Measurements from ENCODE around the gene TMBIM4.
A peak's percentile ranks its signal among the peaks of the same experiment; 100 is the strongest.

The TMBIM4 gene

GRCh38 chr12:66199831-66200509, 30.2 kb upstream of the TMBIM4 start:
- peak; percentile 37 for DNase-seq (ENCODE audit: low read depth)
- TF ChIP-seq, protein P1, sequence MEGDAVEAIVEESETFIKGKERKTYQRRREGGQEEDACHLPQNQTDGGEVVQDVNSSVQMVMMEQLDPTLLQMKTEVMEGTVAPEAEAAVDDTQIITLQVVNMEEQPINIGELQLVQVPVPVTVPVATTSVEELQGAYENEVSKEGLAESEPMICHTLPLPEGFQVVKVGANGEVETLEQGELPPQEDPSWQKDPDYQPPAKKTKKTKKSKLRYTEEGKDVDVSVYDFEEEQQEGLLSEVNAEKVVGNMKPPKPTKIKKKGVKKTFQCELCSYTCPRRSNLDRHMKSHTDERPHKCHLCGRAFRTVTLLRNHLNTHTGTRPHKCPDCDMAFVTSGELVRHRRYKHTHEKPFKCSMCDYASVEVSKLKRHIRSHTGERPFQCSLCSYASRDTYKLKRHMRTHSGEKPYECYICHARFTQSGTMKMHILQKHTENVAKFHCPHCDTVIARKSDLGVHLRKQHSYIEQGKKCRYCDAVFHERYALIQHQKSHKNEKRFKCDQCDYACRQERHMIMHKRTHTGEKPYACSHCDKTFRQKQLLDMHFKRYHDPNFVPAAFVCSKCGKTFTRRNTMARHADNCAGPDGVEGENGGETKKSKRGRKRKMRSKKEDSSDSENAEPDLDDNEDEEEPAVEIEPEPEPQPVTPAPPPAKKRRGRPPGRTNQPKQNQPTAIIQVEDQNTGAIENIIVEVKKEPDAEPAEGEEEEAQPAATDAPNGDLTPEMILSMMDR (conservative IDR thresholded peaks at IDR 0.05; ENCODE audit: low read depth, low read length) = no peak
- H3K4me3 ChIP-seq (ENCODE audit: low read depth, low read length) = no peak overlapping the region

DNA sequence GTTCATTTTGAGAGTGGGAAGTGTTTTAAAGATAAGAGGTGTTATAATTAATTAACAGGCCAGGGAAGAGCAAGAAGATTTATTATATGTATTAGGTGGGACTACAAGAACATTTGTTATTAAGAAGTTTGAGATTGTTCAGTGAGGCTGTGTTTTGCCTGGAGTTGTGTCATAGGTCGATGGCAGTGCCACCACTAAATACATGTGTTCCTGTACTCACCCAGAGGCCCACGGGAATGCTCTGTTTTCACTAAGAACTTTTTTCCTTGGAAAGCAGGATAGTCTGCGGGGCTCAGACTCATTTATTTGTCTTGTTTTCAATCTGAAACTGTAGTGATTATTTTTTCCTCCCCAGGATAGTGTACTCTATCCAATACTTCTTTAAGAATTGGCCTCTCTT, 29.3 kb upstream of the TMBIM4 start:
- no peak overlapping the region for H3K4me3 ChIP-seq (ENCODE audit: low read depth, low read length)
- DNase-seq (ENCODE audit: low read depth) = no peak
- TF ChIP-seq, protein P1 (conservative IDR thresholded peaks at IDR 0.05; ENCODE audit: low read depth, low read length) = no peak

DNA sequence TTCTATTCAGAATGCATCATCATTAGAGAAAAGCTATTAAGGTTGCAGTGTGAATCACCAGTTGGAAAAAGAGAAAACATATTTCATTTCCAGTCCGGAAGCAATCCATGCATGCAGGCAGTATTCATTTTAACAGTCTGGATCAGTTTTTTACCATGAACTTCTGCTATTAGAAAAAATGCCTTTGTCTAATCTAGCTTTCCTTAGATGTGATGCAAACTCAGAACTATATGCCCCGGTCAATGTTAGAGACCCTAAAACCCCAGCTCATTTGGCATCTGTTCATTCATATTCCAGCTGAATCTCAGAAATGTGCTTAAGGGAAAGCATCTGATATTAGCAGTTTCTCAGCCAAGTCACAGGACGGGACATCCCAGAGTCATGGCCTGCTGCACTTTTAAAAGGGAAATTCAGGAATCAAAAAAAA, 27.7 kb upstream of the TMBIM4 start:
- DNase-seq (ENCODE audit: low read depth) = peak; percentile 35
- H3K4me3 ChIP-seq (ENCODE audit: low read depth, low read length) = no peak overlapping the region
- TF ChIP-seq, protein P1 (conservative IDR thresholded peaks at IDR 0.05; ENCODE audit: low read depth, low read length) = no peak

GRCh38 chr12:66196806-66197205, 27.0 kb upstream of the TMBIM4 start:
- TF ChIP-seq, protein P1 (conservative IDR thresholded peaks at IDR 0.05; ENCODE audit: low read depth, low read length) = no peak
- no peak overlapping the region for H3K4me3 ChIP-seq (ENCODE audit: low read depth, low read length)
- peak; percentile 71 for DNase-seq (ENCODE audit: low read depth)

- no peak overlapping the region for H3K4me3 ChIP-seq (ENCODE audit: low read depth, low read length)
- TF ChIP-seq, protein P1 (conservative IDR thresholded peaks at IDR 0.05; ENCODE audit: low read depth, low read length) = no peak
- peak; percentile 32 for DNase-seq (ENCODE audit: low read depth)
These were observed 25.4 kb upstream of the TMBIM4 start for GRCh38 chr12:66195242-66195641.

DNA sequence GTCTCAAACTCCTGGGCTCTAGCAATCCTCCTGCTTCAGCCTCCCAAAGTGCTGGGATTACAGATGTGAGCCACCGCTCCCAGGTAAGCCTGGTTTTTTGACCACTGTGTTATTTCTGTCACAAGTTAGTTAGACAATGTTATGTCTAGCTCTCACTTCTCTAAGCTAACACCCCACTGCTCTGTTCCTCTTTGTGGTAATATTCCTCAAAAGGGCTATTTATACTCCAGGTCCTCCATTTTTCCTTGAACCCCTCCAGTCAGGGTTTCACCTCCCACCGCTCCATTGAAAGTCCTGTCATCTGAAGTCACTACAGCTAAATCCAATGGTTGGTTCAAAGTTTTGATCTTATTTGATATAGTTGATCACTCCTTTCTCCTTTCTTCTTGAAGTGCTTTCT, 24.3 kb upstream of the TMBIM4 start:
- TF ChIP-seq, protein P1 (conservative IDR thresholded peaks at IDR 0.05; ENCODE audit: low read depth, low read length) = no peak
- DNase-seq (ENCODE audit: low read depth) = no peak
- H3K4me3 ChIP-seq (ENCODE audit: low read depth, low read length) = no peak overlapping the region

DNA sequence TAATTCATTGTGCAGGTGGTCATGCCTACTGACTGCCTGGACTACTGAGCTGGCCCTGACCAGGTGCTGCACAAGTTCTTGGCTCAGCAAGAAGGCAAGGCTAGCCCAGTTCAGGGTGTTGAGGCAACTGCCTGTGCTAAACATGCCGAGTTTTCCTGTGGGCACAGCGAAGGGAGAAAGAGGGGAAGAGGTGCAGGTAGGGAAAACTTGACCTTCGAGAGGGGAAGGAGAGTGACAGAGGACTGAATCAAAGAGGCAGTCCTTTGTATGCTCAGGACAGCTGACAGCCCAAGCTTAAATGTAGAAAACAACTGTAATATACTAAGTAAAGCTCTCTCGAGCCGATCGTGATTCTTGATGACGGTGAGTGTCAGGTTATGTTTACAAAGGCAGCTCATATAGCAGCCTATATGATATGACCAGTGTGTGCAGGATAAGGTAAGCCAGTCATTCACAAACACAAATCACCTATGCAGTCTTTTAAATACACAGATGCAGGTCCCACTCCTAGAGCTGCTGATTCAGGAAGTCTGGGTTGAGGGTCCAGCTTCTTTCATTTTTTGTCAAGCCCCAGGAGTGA, 21.8 kb upstream of the TMBIM4 start:
- H3K4me3 ChIP-seq (ENCODE audit: low read depth, low read length) = no peak overlapping the region
- TF ChIP-seq, protein P1 (conservative IDR thresholded peaks at IDR 0.05; ENCODE audit: low read depth, low read length) = no peak
- no peak for DNase-seq (ENCODE audit: low read depth)
